ENCODE measurements around the gene PDZK1IP1. TPM values are rescaled to one million over a fixed set of nuclear protein-coding genes. Genes with fewer than 3 reads are reported as not detected.

The PDZK1IP1 gene
- polyA plus RNA-seq, 1 donor (not counting 4 experiments of a cell fraction or from before 2014, with no cell fraction given): 1.5 TPM

- Histone ChIP-seq H3K4me2 (ENCODE audit: control insufficient read depth, extremely low read depth, insufficient read depth, low read depth, low read length) (no peak overlapping the region), H3K79me2 (ENCODE audit: control insufficient read depth, insufficient read depth, low read length) (no peaks in the 10 kb centered on the region), H3K36me3 (ENCODE audit: control insufficient read depth in 2 of 2, extremely low read depth in 1 of 2, insufficient read depth in 2 of 2, low read length in 2 of 2) (no peaks in the 10 kb centered on the region), H3K4me1 (ENCODE audit: control insufficient read depth, extremely low read depth, insufficient read depth, low read length) (no peaks in the 10 kb centered on the region), H3K27me3 (ENCODE audit: control insufficient read depth, extremely low read depth, insufficient read depth, low read length) (no peaks in the 10 kb centered on the region), H3K4me3 (ENCODE audit: control insufficient read depth in 2 of 3, extremely low read depth in 1 of 3, insufficient read depth in 2 of 3, low read depth in 1 of 3, low read length in 3 of 3) (no peak overlapping the region), H3K9me1 (ENCODE audit: control insufficient read depth, extremely low read depth, insufficient read depth, low read length) (no peaks in the 10 kb centered on the region), H2AFZ (ENCODE audit: control insufficient read depth, low read length) (no peak overlapping the region), H3K9me3 (ENCODE audit: control insufficient read depth, low read depth, low read length) (no peaks in the 10 kb centered on the region), H3K9ac (ENCODE audit: control insufficient read depth, extremely low read depth, insufficient read depth, low read length) (no peak overlapping the region), H3K27ac (ENCODE audit: control insufficient read depth, insufficient read depth, low read length) (no peak overlapping the region), H4K20me1 (ENCODE audit: control insufficient read depth, extremely low read depth, insufficient read depth, low read length) (no peaks in the 10 kb centered on the region)
- dilution Hi-C loops (cut with MboI; ENCODE audit: extremely low pct_ligation_motif_present, low sequenced_read_pairs): no loop called here
- FAIRE-seq (no peak), DNase-seq (ENCODE audit: low read depth, low spot score) (no peak)
- TF ChIP-seq, protein P1, sequence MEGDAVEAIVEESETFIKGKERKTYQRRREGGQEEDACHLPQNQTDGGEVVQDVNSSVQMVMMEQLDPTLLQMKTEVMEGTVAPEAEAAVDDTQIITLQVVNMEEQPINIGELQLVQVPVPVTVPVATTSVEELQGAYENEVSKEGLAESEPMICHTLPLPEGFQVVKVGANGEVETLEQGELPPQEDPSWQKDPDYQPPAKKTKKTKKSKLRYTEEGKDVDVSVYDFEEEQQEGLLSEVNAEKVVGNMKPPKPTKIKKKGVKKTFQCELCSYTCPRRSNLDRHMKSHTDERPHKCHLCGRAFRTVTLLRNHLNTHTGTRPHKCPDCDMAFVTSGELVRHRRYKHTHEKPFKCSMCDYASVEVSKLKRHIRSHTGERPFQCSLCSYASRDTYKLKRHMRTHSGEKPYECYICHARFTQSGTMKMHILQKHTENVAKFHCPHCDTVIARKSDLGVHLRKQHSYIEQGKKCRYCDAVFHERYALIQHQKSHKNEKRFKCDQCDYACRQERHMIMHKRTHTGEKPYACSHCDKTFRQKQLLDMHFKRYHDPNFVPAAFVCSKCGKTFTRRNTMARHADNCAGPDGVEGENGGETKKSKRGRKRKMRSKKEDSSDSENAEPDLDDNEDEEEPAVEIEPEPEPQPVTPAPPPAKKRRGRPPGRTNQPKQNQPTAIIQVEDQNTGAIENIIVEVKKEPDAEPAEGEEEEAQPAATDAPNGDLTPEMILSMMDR (optimal IDR thresholded peaks at IDR 0.05 in 1 of 3, IDR thresholded peaks at IDR 0.05 in 1 of 3, conservative IDR thresholded peaks at IDR 0.05 in 1 of 3; ENCODE audit: extremely low read depth in 1 of 3, insufficient read depth in 2 of 3, low read length in 3 of 3): no peak
- no peak for TF ChIP-seq EZH2 (IDR thresholded peaks at IDR 0.05; ENCODE audit: low read length)
These were observed 25.3 kb downstream of the PDZK1IP1 start for GRCh38 chr1:47164552-47164951.

DNA sequence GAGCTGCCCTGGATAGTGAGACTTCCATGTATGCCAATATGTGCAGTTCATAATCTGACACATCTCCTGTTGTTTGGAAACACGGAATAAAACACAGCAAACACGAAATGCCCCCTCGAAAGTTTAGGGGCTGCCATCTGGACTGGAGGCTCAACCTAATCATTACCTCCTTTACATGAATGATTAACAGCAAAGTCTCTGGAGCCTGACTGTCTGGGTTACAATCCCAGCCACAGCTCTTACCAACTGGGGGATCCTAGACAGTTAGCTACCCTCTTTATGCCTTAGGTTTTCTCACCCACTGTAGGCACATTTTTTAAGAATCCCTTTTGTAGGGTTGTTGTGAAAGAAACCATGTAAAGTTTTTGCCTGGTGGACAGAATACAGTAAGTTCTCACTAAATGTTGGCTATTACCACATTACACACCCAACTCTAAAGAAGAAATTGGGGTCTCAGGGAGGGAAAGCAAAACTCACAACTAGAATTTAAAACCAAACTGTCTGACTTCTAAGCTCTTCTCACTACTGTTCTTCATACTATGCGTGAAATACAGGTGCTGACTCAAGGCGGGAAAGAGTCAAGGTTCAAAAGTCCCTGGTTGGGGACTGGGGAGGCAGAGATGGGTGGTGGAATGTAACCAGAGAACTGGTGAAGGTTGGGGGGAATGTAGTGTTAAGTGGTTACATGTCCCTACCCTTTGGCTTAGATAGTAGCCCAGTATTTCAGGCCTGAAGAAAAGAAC lies 28.4 kb downstream of the PDZK1IP1 start:
- H3K27ac ChIP-seq (ENCODE audit: control insufficient read depth, insufficient read depth, low read length): no peak overlapping the region
- no peaks in the 10 kb centered on the region for H3K79me2 ChIP-seq (ENCODE audit: control insufficient read depth, insufficient read depth, low read length)
- no peak overlapping the region for H3K9ac ChIP-seq (ENCODE audit: control insufficient read depth, extremely low read depth, insufficient read depth, low read length)
- no peaks in the 10 kb centered on the region for H3K36me3 ChIP-seq (ENCODE audit: control insufficient read depth in 2 of 2, extremely low read depth in 1 of 2, insufficient read depth in 2 of 2, low read length in 2 of 2)
- no peak overlapping the region for H3K4me3 ChIP-seq (ENCODE audit: control insufficient read depth in 2 of 3, extremely low read depth in 1 of 3, insufficient read depth in 2 of 3, low read depth in 1 of 3, low read length in 3 of 3)
- DNase-seq (ENCODE audit: low read depth, low spot score): no peak
- no peaks in the 10 kb centered on the region for H3K9me3 ChIP-seq (ENCODE audit: control insufficient read depth, low read depth, low read length)
- no peak overlapping the region for H2AFZ ChIP-seq (ENCODE audit: control insufficient read depth, low read length)
- no peaks in the 10 kb centered on the region for H3K4me1 ChIP-seq (ENCODE audit: control insufficient read depth, extremely low read depth, insufficient read depth, low read length)
- H4K20me1 ChIP-seq (ENCODE audit: control insufficient read depth, extremely low read depth, insufficient read depth, low read length): no peaks in the 10 kb centered on the region
- no peak for FAIRE-seq
- TF ChIP-seq, protein P1 (optimal IDR thresholded peaks at IDR 0.05 in 1 of 3, IDR thresholded peaks at IDR 0.05 in 1 of 3, conservative IDR thresholded peaks at IDR 0.05 in 1 of 3; ENCODE audit: extremely low read depth in 1 of 3, insufficient read depth in 2 of 3, low read length in 3 of 3): no peak
- TF ChIP-seq EZH2 (IDR thresholded peaks at IDR 0.05; ENCODE audit: low read length): no peak
- H3K4me2 ChIP-seq (ENCODE audit: control insufficient read depth, extremely low read depth, insufficient read depth, low read depth, low read length): no peak overlapping the region
- no peaks in the 10 kb centered on the region for H3K9me1 ChIP-seq (ENCODE audit: control insufficient read depth, extremely low read depth, insufficient read depth, low read length)
- no peaks in the 10 kb centered on the region for H3K27me3 ChIP-seq (ENCODE audit: control insufficient read depth, extremely low read depth, insufficient read depth, low read length)
- dilution Hi-C loops (cut with MboI; ENCODE audit: extremely low pct_ligation_motif_present, low sequenced_read_pairs): no loop called here
